NOMO-1 treated with dmso at 0.1 percent for 144 hours (cell line): ENCODE data around the gene NTRK3.
"Not testable (repeated sequence)": the region's sequence is repeated elsewhere in the genome, so short reads cannot be mapped to it uniquely, and the experiment has no call there.

Experiments
- DNase-seq: peaks from one replicate; lab custom pipeline; 2025; ENCODE audit not compliant: unreplicated experiment; lab: John Stamatoyannopoulos, UW

The NTRK3 gene

GRCh38 chr15:87846746-87847145 lies 409.8 kb downstream of the NTRK3 start:
- no peak for DNase-seq

- DNase-seq, result no peak
These were observed 413.2 kb downstream of the NTRK3 start for GRCh38 chr15:87843312-87843711.

GRCh38 chr15:87841426-87841998 lies 415.0 kb downstream of the NTRK3 start:
- no peak for DNase-seq

GRCh38 chr15:87835830-87836229 lies 420.7 kb downstream of the NTRK3 start:
- not testable (repeated sequence) for DNase-seq

- DNase-seq, result not testable (repeated sequence)
These were observed 423.2 kb downstream of the NTRK3 start for GRCh38 chr15:87833333-87833732.

GRCh38 chr15:87829332-87830050 lies 427.0 kb downstream of the NTRK3 start:
- DNase-seq, result peak; percentile 68

GRCh38 chr15:87828608-87829007 lies 427.9 kb downstream of the NTRK3 start:
- no peak for DNase-seq

- DNase-seq, result no peak
These were observed 429.4 kb downstream of the NTRK3 start for GRCh38 chr15:87827131-87827530.

- no peak for DNase-seq
These were observed 430.3 kb downstream of the NTRK3 start for GRCh38 chr15:87826119-87826747.

GRCh38 chr15:87818756-87819155 lies 437.8 kb downstream of the NTRK3 start:
- DNase-seq, result no peak

- DNase-seq, result no peak
These were observed 439.0 kb downstream of the NTRK3 start for GRCh38 chr15:87817553-87817952.

- no peak for DNase-seq
These were observed 439.7 kb downstream of the NTRK3 start for GRCh38 chr15:87816811-87817210.

GRCh38 chr15:87816016-87816415 lies 440.5 kb downstream of the NTRK3 start:
- no peak for DNase-seq
